ENCODE measurements around the gene FAM219B. TPM values are rescaled to one million over a fixed set of nuclear protein-coding genes. Genes with fewer than 3 reads are reported as not detected.
A peak's percentile ranks its signal among the peaks of the same experiment; 100 is the strongest.

The FAM219B gene
- total RNA-seq, 2 donors from 2014 or later: 49.6 to 74.3 TPM

DNA sequence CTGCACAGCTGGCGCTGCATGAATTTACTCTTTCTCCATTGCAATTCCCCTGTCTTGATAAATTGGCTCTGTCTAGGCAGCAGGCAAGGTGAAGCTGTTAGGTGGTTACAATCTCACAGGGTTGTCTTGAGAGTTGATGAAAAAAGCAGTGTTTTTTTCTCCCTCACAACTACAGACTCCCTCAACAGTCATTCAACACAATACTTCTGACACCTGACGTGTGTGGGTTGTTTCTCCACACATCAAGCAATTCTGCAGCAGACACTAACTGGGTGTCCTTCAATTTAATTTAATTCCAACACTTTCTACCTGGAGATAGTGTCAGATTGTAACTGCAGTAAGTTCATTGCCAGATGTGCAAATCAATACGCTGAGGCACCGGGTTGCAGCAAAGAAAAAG is 28.4 kb downstream of the FAM219B start:
- no peaks in the 10 kb centered on the region for H3K27me3 Mint-ChIP-seq
- DNase-seq (ENCODE audit: low spot score) (no peak), ATAC-seq (no peak)
- no peaks in the 10 kb centered on the region for H3K9me3 Mint-ChIP-seq
- H3K27ac Mint-ChIP-seq: no peak overlapping the region
- no peak overlapping the region for H3K4me3 Mint-ChIP-seq
- H3K4me1 Mint-ChIP-seq (ENCODE audit: low read depth in 2 of 2): peaks cover 3 to 5% of the 10 kb centered on the region in 2 donors
- H3K36me3 Mint-ChIP-seq: no peaks in the 10 kb centered on the region

DNA sequence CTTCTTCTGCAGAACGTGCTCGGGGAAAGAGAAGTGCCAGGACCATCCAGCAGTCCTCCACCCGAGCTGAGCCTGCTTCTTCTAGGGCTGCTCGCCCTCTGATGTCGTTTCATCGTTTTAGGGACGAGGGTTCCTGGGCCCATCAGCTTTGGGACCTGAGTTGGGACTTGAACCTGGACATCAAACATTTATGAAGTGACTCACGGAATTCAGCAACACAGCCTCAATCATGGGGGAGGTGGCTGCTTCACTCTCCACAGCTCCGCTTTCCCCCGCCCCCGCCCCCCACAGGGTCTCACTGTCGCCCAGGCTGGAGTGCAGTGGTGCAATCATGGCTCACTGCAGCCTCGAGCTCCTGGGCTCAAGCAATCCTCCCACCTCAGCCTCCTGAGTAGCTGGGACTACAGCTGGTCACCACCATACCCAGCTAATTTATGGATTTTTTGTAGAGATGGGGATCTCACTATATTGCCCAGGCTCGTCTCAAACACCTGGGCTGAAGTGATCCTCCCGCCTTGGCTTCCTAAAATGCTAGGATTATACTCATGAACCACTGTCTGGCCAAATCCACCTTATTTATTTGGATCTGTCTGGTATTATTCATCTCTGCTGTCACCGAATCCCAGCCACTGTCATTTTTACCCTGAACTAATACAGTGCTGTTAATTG is 32.8 kb downstream of the FAM219B start:
- Mint-ChIP-seq H3K27ac (peak overlapping the region; percentile 98 to 99), H3K4me3 (peak overlapping the region; percentile 100), H3K9me3 (no peaks in the 10 kb centered on the region), H3K36me3 (peaks cover 6% of the 10 kb centered on the region), H3K27me3 (no peaks in the 10 kb centered on the region), H3K4me1 (ENCODE audit: low read depth in 2 of 2) (peaks cover 38 to 39% of the 10 kb centered on the region in 2 donors)
- DNase-seq (ENCODE audit: low spot score) (no peak), ATAC-seq (no peak)

DNA sequence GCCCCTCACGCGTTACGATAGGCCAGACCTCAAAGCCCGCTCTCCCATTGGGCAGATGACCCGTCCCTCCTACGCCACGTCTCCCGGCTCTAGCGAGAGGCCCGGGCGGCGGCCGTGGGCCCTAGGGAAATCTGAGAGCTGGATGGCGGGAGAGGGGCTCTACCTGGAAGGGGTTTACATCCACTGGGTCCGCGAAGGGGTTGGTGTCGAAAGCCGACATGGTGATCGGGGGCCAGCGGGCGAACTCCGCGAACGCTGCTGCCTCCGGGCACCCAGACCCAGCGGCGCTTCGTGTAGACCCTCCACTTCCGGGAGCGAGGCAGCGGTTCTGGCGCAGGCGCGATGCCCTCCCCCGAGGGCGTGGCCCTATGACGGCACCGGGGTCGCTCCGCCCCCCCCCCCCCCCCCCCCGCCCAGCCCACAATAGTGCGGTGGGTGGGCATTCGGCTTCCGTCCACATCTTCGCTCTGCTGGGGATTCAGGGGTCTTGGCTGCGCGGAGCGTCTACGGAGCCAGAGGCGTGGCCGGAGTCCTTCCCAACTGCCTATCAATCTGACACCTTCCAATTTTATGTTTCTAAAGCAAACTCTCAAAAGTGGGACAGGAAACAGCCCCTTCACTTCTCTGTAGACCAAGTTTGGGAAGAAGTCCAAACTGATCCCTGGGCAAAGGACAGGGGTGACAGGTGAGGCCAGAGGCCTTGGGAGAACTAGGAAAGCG is 33.5 kb downstream of the FAM219B start, which contains the start of gene SCAMP2:
Gene SCAMP2, minus strand, starts transcription at position 330 of the 720 bp plus-strand sequence. Its CDS starts 110 bp downstream, at position 220.
- Mint-ChIP-seq H3K36me3 (peaks cover 6% of the 10 kb centered on the region), H3K27ac (peak within 1 kb of the TSS; percentile 98 to 99), H3K9me3 (no peaks in the 10 kb centered on the region), H3K27me3 (no peaks in the 10 kb centered on the region), H3K4me3 (peak within 1 kb of the TSS; percentile 100), H3K4me1 (ENCODE audit: low read depth in 2 of 2) (peaks cover 41 to 43% of the 10 kb centered on the region in 2 donors)
- peak; percentile 91 to 97 for ATAC-seq
- DNase-seq (ENCODE audit: low spot score): peak; percentile 96

- ATAC-seq: no peak
- DNase-seq (ENCODE audit: low spot score): no peak
- Mint-ChIP-seq H3K36me3 (peaks cover 6% of the 10 kb centered on the region), H3K27me3 (no peaks in the 10 kb centered on the region), H3K9me3 (no peaks in the 10 kb centered on the region), H3K4me1 (ENCODE audit: low read depth in 2 of 2) (peaks cover 46 to 49% of the 10 kb centered on the region in 2 donors), H3K27ac (peak overlapping the region; percentile 98 to 99), H3K4me3 (peak overlapping the region; percentile 100)
These were observed 34.0 kb downstream of the FAM219B start for GRCh38 chr15:74872702-74873035.

DNA sequence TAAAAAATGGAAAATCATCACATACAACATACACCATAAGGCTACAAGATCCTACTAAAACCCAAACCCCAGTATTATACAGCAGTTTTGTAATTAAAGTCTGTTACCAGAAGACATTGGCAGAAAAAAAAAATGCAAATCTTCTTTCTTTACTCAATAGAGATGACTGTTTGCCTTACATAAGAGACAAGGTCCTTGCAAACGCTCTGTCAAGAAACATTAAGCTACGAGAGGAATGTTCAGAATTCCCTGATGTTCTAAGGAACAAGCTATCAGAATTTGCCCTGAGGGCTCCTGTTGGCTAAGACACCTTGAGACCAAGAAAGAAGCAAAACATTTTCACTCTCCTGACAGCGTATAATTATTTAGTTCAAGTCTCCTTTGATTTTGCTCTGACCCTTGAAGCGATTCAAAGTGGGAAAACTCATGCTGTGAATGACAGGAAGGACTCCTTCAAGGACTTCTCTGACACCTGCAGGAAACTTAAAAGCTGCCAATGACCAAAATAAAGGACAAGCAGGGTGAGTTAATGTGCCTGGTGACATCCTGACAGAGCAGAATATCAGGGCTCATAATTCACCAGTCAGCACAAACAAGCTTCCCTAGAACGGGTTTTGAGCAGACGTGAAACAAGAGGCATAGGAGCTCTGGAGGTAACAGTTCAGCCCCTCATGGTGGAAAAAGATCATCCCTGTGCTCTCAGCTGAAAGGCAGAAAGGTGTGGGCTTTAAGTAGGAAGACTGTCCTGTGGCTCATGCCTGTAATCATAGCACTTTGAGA is 36.0 kb downstream of the FAM219B start:
- Mint-ChIP-seq H3K9me3 (no peaks in the 10 kb centered on the region), H3K36me3 (peaks cover 7% of the 10 kb centered on the region), H3K27ac (peak overlapping the region; percentile 88 to 98), H3K27me3 (no peaks in the 10 kb centered on the region), H3K4me3 (peak overlapping the region; percentile 100), H3K4me1 (ENCODE audit: low read depth in 2 of 2) (peaks cover 61 to 63% of the 10 kb centered on the region in 2 donors)
- DNase-seq (ENCODE audit: low spot score): no peak
- ATAC-seq: no peak

GRCh38 chr15:74869726-74870407 is 36.8 kb downstream of the FAM219B start:
- peaks cover 9% of the 10 kb centered on the region for H3K36me3 Mint-ChIP-seq
- peak; percentile 37 to 62 for ATAC-seq

DNA sequence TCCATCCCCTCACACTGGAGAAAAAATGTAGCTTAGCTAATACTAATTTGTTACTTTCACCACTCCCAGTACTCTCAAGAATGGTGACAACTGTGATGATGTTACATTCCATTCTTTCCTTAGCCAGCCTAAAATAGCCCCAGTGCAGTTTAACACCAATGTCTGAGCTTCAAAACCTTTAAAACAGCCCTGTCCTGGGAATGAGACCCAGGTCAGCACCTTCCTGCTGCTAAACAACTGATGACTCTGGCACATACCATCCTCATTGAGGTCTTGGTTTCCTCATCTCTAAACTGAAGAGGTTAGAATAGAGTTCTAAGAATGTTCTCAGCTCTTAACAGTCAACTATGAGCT is 37.3 kb downstream of the FAM219B start:
- ATAC-seq: no peak
- DNase-seq (ENCODE audit: low spot score): no peak
- peak overlapping the region; percentile 88 to 98 for H3K27ac Mint-ChIP-seq
- peak overlapping the region; percentile 100 for H3K4me3 Mint-ChIP-seq
- H3K9me3 Mint-ChIP-seq: no peaks in the 10 kb centered on the region
- H3K36me3 Mint-ChIP-seq: peaks cover 9% of the 10 kb centered on the region
- H3K27me3 Mint-ChIP-seq: no peaks in the 10 kb centered on the region
- peaks cover 69 to 71% of the 10 kb centered on the region in 2 donors for H3K4me1 Mint-ChIP-seq (ENCODE audit: low read depth in 2 of 2)

More at GRCh38 chr15:74869726-74870407, 36.8 kb downstream of the FAM219B start:
- H3K27me3 Mint-ChIP-seq: no peaks in the 10 kb centered on the region
- peak overlapping the region; percentile 88 to 98 for H3K27ac Mint-ChIP-seq
- no peak for DNase-seq (ENCODE audit: low spot score)
- peaks cover 66 to 67% of the 10 kb centered on the region in 2 donors for H3K4me1 Mint-ChIP-seq (ENCODE audit: low read depth in 2 of 2)
- no peaks in the 10 kb centered on the region for H3K9me3 Mint-ChIP-seq
- H3K4me3 Mint-ChIP-seq: peak overlapping the region; percentile 100

DNA sequence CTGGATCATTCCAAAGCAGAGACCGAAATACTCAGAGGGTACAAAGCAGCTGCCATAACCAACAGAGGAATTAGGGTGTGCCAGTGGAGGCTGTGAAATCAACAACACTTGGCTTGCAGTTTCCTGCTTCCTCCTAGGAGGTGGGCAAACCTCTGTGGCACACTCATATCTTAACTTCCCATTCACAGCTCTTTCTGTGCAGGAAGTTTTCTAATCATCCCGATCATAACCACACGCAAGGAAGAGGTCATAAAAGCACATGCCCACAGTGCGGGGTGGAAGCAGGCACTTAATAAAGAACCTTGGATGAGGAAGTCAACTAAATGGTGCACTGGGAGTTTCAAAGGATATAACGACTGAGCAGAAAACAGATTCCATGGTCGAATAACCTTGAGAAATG is 38.6 kb downstream of the FAM219B start:
- DNase-seq (ENCODE audit: low spot score) (no peak), ATAC-seq (peak in 1 of 2 donors; percentile 10)
- H3K4me3 Mint-ChIP-seq: peak overlapping the region; percentile 100
- H3K27ac Mint-ChIP-seq: peak overlapping the region; percentile 88 to 98
- H3K27me3 Mint-ChIP-seq: no peaks in the 10 kb centered on the region
- H3K4me1 Mint-ChIP-seq (ENCODE audit: low read depth in 2 of 2): peaks cover 74 to 77% of the 10 kb centered on the region in 2 donors
- no peaks in the 10 kb centered on the region for H3K9me3 Mint-ChIP-seq
- peaks cover 9% of the 10 kb centered on the region for H3K36me3 Mint-ChIP-seq

GRCh38 chr15:74867466-74868038 is 39.1 kb downstream of the FAM219B start:
- Mint-ChIP-seq H3K4me3 (peak overlapping the region; percentile 100), H3K4me1 (ENCODE audit: low read depth in 2 of 2) (peaks cover 70 to 73% of the 10 kb centered on the region in 2 donors), H3K36me3 (peaks cover 6% of the 10 kb centered on the region), H3K27me3 (no peaks in the 10 kb centered on the region), H3K27ac (peak overlapping the region; percentile 88 to 98), H3K9me3 (no peaks in the 10 kb centered on the region)
- ATAC-seq (no peak), DNase-seq (ENCODE audit: low spot score) (no peak)

DNA sequence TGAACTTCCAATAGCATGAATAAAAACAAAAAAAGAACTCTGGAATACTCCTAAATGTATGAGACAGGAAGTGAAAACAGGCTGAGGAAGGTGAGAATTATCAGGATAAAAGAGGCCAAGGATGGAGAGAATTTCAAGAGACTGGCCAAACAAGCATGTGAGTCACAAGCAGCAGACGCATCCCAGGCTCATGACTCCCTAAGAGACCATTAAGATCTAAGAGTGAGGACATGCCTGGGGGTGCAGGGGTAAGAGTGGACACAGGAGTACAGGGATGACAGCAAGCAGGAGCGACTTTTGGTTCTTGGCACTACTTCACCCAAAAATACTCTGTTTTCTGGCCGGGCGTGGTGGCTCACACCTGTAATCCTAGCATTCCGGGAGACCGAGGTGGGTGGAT is 40.6 kb downstream of the FAM219B start:
- peaks cover 63 to 66% of the 10 kb centered on the region in 2 donors for H3K4me1 Mint-ChIP-seq (ENCODE audit: low read depth in 2 of 2)
- no peaks in the 10 kb centered on the region for H3K27me3 Mint-ChIP-seq
- peak overlapping the region; percentile 10 for H3K4me3 Mint-ChIP-seq
- no peaks in the 10 kb centered on the region for H3K9me3 Mint-ChIP-seq
- ATAC-seq (no peak), DNase-seq (ENCODE audit: low spot score) (no peak)
- peaks cover 4% of the 10 kb centered on the region for H3K36me3 Mint-ChIP-seq
- peak overlapping the region; percentile 73 to 74 for H3K27ac Mint-ChIP-seq

DNA sequence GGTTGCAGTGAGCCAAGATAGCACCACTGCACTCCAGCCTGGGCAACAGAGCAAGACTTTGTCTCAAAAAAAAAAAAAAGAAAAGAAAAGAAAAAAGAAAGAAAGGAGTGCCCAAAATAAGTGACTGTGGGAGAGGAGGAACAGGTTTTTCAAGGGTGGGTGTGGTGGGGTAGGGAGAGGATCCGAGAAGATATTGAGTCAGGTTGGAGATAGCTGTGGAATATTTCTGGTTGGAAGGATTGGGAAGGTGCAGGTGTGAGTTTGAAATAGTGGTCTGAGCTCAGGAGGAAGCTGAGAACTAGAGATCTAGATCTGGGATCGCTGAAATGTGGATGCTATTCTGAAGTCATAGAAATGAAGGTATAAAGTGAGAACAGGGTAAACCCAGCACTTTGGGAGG is 41.3 kb downstream of the FAM219B start:
- DNase-seq (ENCODE audit: low spot score) (no peak), ATAC-seq (no peak)
- peak overlapping the region; percentile 73 to 74 for H3K27ac Mint-ChIP-seq
- H3K27me3 Mint-ChIP-seq: no peaks in the 10 kb centered on the region
- H3K4me3 Mint-ChIP-seq: no peak overlapping the region
- H3K36me3 Mint-ChIP-seq: peaks cover 4% of the 10 kb centered on the region
- no peaks in the 10 kb centered on the region for H3K9me3 Mint-ChIP-seq
- H3K4me1 Mint-ChIP-seq (ENCODE audit: low read depth in 2 of 2): peaks cover 56 to 59% of the 10 kb centered on the region in 2 donors

DNA sequence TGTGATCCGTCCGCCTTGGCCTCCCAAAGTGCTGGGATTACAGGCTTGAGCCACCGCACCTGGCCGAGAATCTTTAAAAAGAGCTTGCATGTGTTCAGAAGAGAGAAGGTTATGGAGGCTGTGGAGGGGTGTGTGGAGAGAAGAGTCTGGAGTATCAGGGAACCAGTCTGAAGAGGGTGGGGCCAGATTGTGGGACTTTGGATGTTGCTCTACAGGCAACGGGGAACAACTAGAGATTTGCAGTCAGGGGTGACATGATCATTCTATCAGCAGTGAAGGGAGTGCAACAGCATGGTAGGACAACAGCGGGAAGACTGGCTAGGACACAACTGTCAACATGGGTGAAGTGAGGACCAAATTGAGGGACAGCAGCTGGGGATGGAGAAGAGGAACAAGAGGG is 42.4 kb downstream of the FAM219B start:
- DNase-seq (ENCODE audit: low spot score) (no peak), ATAC-seq (no peak)
- Mint-ChIP-seq H3K9me3 (no peaks in the 10 kb centered on the region), H3K4me1 (ENCODE audit: low read depth in 2 of 2) (peaks cover 50 to 52% of the 10 kb centered on the region in 2 donors), H3K4me3 (no peak overlapping the region), H3K27ac (peak overlapping the region; percentile 73 to 74), H3K36me3 (peaks cover 4% of the 10 kb centered on the region), H3K27me3 (no peaks in the 10 kb centered on the region)
